Raji (cell line): ENCODE data around the gene NOS1AP.

Experiments used
- POLR2A ChIP-seq: IDR thresholded peaks from 2 replicates; pipeline ENCODE4 v1.6.1; 2011; ENCODE audit warnings: low read depth, low read length, control low read depth; ENCODE audit not compliant: insufficient read depth

The NOS1AP gene

GRCh38 chr1:162107911-162108310 is 38.4 kb downstream of the NOS1AP start:
- no peak for TF ChIP-seq POLR2A

- no peak for TF ChIP-seq POLR2A
These were observed 38.9 kb downstream of the NOS1AP start for GRCh38 chr1:162108426-162108825.

GRCh38 chr1:162110910-162111309 is 41.4 kb downstream of the NOS1AP start:
- no peak for TF ChIP-seq POLR2A

- no peak for TF ChIP-seq POLR2A
These were observed 42.1 kb downstream of the NOS1AP start for GRCh38 chr1:162111572-162111971.

DNA sequence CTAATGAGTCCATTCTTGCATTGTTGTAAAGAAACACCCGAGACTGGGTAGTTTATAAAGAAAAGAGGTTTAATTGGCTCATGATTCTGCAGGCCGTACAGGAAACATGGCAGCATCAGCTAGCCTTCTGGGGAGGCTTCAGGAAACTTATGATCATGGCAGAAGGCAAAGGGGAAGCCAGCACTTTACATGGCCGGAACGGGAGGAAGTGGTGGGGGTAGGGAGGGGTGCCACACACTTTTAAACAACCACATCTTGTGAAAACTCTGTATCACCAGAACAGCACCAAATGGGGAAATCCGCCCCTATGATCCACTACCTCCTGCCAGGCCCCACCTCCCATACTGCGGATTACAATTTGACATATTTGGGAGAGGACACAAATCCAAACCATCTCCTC is 43.9 kb downstream of the NOS1AP start:
- no peak for TF ChIP-seq POLR2A

DNA sequence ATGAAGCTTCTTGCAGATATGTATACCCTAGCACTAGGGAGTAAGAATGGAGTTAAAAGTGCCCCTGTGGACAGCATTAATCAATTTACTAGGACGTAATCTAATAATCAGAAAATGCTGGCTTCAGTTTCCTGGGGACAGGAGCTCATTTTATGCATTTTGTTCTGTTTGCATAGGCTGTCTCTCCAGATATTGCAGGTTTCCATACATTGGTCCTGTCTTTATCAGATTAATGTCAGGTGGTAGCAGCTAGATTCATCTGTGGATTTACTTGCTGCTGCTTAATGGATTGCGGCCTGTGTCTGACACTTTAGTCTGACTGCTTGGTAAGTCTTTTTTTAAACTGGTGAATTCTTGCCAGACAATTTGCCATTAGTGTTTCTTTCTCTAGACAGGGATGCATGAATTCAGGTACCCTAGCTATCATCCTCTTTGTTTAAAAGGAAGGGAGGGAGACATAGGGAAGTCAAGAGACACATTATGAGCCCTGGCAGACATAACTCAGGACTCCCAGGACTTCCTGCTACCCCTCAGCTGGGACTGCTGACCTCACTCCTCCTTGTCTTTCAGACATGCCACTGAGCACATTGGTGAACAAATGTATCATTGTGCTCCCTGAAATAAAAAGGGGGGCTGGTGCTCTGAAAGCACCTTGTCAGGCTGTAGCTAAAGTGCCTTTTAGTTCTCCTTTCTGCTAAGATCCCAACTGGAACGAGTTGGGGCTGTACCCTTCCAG is 47.7 kb downstream of the NOS1AP start:
- no peak for TF ChIP-seq POLR2A

DNA sequence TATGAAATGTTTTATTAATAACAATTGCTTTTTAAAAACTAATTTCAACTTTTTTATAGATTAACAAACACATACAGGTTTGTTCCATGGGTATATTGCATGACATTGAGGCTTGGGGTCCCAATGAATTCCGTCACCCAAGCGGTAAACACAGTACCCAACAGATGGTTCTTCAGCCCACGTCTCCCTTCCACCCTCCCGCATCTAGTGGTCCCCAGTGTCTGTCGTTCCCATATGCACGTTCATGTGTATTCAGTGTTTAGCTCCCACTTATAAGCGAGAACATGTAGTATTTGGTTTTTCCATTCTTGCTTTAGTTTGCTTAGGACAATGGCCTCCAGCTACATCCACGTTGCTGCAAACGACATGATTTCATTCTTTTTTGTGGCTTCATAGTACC is 48.6 kb downstream of the NOS1AP start:
- TF ChIP-seq POLR2A: no peak

DNA sequence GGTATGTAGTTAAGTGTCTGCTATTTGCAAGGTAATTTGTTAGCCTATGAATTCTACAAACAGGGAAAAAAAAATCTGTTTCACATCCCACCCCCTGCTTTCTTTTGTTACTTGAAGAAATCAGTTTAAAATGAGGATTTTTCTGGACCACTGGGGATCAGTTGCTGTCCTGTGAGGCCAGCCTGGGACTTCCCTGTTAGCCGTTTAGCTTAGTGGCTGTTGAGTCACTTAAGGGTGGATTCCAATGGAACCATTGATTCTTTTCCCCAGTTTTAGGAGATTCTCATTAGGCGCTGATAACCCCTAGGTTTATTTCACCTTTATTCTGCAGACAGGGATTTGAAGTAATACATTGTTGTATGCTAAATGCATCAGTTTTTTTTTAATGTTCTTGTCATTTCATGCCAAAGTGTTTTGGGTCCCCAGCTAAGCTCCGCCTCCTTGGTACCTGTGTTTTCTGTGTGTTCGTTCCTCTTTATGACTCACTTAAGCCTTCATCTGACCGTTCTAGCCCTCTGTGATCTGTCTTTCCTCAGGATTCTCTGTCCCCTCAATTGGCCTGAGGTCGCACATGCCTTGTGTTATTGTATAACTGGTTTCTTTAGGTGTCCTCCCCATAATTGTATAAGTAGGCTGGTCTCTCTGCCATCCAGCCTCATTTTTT is 59.3 kb downstream of the NOS1AP start:
- TF ChIP-seq POLR2A: no peak

- TF ChIP-seq POLR2A: no peak
These were observed 60.8 kb downstream of the NOS1AP start for GRCh38 chr1:162130308-162130707.

DNA sequence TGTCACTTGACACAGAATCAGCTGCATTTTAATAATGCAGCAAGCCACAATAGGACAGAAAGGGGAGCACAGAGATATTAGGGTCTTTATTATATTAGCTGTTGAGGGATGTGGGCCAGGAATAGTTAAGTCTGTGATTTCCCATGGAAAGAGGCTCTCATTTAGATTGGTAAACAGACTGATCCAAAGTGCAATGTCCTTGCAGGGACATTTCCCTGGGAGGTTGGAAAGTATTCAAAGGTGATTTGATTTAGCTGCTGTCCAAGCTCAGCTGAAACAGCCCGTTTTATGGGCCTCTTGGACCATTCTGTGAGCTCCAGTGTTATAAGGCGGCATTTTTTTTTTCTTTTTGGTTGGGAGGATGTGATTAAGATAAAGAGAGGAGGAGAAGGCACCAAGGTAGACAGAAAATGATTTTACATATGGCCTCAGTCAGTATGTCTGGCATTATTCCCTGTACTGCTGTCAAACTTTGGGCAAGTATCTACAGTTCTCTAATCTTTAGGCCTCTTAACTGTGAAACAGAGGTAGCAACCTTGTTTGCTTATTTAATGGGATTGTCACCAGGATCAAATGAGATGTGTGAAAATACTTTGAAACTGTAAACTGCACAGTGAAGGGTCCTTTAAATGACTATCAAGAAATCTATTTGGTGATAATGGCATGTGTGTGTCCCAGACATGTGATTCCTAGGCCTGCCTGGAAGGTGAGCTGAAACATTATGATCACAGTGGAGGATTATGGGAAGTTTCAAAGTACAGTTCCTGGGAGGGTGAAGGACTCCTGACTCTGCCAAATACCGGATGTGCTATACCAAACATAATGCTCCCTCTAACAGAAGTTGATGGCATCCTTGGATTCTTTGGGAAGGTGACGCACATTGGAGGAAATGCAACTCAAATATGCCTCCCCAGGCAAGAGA is 62.2 kb downstream of the NOS1AP start:
- no peak for TF ChIP-seq POLR2A

- TF ChIP-seq POLR2A: no peak
These were observed 64.1 kb downstream of the NOS1AP start for GRCh38 chr1:162133566-162133965.

DNA sequence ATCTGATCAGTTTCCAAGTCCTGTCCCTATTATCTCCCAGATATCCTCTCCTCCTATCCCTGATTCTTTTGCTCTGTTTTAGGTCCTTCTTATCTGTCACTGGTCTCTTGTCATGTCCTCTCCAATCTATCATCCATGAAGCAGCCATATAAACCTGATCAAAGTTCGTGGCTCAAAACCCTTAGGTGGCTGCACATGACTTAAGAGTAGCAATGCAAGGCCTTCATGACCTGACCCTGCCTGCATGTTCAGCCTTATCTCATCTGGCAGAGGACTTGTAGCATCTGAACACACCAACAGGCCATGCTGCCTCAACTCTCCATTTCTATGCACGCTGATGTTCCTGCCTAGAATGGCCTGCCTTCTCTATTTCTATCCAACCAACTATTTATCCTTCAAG is 65.2 kb downstream of the NOS1AP start:
- no peak for TF ChIP-seq POLR2A

- no peak for TF ChIP-seq POLR2A
These were observed 65.8 kb downstream of the NOS1AP start for GRCh38 chr1:162135271-162135775.

DNA sequence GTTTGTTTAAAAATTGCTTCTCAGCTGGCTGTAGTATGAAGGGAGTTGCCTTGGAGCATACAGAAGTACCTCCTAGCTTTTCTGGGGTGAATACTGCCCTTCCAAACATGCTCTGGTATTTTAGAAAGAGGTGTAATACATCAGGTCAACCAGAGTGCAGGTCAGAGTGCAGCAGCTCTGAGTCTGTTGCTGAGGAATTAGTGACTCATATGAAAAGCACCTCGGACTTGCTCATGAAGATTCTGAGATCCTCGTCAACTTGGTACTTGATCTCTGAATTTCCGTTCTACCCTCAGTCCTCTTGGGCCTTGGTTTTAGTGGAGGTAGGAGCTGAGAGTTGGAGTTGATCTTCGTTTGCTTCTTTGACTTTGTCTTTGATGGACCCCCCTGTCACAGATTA is 67.3 kb downstream of the NOS1AP start:
- TF ChIP-seq POLR2A: no peak

GRCh38 chr1:162137179-162137960 is 67.9 kb downstream of the NOS1AP start:
- no peak for TF ChIP-seq POLR2A
